Measurements from ENCODE around the gene FOLR2.
A peak's percentile ranks its signal among the peaks of the same experiment; 100 is the strongest.

FOLR2 gene

DNA sequence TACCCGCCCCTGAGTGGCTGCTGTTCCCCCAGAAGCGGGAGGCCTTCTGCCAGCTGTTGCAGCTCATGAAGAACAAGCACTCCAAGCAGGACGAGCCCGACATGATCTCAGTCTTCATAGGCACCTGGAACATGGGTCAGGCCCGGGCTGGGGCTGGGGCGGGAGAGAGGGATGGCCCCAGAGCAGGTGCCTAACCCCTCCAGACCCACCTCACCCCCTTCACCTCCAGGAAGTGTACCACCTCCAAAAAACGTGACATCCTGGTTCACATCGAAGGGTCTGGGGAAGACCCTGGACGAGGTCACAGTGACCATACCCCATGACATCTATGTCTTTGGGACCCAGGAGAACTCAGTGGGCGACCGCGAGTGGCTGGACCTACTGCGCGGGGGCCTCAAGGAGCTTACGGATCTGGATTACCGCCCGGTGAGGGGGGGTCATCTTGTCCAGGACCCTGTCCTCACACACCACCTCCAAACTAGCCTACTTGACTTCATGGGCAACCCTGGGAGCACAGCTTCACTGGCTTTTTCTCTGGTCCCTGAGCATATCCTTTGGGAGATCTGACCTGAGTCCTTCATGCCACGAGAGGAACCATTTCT is 14.3 kb downstream of the FOLR2 start:
- DNase-seq, result no peak

DNA sequence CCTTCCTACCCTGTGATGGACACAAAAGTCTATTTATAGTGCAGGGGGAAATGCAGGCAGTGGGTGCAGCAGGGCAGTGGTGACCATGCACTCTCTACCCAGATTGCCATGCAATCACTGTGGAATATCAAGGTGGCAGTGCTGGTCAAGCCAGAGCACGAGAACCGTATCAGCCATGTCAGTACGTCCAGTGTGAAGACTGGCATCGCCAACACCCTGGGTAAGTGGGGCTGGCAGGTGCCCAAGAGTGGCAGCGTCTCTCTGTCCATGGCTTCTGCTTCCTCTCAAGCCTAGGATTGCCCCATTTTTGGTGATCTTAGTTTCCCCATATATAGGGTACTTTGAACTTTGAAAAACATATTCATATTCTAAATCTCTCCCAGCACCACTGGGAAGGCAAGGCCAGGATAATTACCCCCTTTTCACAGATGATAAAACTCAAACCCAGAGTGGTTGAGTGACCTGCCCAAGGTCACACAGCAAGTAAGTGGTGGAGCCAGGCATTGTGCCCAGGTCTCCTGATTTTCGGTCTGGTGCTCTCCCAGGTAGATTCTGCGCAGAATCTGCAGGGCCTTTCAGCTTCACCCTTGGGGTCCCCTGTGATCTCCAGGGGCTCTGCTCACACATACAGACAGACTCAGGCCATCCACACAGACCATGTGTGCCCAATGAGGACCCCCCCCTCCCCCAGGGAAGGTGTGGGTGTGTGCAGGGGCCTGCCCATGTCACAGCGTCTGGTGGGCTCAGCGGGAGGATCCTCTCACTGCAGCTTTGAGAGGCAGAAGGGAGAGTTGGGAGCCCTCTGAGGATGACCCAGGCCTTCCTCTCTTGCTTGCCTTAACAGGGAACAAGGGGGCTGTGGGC is 15.0 kb downstream of the FOLR2 start:
- no peak for DNase-seq

DNA sequence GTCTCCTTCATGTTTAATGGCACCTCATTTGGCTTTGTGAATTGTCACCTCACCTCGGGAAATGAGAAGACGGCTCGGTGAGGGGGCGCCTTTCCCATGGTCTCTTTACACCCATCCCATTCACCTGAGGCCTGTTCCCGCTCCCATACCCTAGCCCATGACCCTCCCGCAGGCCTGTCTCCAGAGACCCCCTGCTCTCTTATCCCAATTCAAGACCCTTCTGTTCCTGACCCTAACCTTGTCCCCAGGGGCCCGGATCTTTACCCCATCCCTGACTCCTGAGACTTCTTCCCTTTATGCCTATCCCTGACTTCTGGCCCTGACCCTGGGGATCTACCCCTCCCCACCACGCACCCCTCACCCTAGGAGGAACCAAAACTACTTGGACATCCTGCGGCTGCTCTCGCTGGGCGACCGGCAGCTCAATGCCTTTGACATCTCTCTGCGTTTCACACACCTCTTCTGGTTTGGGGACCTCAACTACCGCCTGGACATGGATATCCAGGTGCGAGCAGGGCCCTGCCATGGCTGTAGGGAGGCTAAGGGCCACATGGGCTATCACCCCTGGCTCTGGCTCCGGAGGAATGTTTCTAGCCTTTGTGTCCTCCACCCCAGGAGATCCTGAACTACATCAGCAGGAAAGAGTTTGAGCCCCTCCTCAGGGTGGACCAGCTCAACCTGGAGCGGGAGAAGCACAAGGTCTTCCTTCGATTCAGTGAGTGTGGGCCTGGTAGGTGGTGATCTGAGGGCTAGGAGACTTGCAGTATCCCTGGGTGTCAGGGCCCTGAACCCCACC is 15.9 kb downstream of the FOLR2 start:
- DNase-seq, result no peak

DNA sequence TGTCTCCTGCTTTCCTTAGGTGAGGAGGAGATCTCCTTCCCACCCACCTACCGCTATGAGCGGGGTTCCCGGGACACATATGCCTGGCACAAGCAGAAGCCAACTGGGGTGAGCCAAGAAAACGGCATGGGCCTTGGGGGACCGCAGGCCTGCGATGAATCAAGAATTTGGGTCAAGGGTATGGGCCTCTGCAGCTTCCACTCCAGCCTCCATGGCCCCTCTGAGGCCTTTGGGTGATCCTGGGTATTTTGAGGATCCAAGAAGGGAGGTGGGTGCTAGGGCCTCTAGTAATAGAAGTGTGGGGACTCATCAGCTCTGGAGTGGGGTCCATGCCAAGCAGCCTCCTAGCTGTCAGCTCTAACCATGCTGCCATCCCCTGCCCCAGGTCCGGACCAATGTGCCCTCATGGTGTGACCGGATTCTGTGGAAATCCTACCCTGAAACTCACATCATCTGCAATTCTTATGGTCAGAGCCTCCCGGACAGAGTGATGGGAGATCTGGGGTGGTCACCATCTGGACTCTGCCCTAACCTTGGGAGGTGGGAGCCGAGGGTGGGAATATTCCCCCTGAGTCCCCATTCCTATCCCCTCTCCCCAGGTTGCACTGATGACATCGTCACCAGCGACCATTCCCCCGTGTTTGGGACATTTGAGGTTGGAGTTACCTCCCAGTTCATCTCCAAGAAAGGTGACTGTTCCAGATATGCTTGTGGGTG is 16.6 kb downstream of the FOLR2 start:
- no peak for DNase-seq

DNA sequence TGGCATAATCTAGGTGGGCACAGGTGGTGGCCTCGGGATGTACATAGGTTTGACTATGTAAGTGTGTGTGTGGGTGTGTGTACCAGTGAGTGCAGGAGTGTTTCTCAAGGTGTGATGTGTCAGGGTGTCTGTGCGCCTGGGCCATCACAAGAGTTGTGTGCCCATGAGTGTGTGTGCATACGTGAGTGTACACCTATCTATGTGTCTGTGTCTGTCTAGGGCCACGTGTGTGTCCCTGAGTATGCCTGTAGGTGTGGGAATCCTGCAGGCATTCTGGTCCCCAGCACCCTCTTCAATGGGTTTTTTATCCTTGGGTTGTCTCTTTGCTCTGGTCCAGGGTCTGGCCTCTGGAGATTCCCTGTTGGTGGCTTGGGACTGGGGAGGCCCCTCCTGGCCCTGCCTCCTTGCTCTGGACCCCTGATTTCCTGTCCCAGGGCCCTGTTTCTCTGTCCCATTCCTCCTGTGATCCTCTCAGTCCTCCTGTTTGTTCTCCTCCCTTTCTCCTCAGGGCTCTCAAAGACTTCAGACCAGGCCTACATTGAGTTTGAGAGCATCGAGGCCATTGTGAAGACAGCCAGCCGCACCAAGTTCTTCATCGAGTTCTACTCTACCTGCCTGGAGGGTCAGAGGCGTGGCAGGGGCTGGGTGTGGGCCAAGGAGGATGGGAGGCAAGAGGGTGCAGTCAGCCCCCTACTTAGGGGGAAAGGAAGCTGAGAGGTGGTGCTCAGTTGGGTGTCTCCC is 17.3 kb downstream of the FOLR2 start:
- DNase-seq, result no peak

DNA sequence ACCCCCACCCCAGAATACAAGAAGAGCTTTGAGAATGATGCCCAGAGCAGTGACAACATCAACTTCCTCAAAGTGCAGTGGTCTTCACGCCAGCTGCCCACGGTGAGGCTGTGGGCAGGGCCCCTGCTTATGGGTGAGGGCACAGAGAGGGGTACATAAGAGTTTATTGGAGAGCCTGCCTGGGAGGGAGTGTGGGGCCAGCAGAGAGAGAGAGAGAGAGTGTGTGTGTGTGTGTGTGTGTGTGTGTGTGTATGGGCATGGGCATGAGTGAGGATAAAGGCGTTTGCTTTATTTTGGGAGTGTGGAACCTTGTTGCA is 17.9 kb downstream of the FOLR2 start:
- DNase-seq, result no peak

DNA sequence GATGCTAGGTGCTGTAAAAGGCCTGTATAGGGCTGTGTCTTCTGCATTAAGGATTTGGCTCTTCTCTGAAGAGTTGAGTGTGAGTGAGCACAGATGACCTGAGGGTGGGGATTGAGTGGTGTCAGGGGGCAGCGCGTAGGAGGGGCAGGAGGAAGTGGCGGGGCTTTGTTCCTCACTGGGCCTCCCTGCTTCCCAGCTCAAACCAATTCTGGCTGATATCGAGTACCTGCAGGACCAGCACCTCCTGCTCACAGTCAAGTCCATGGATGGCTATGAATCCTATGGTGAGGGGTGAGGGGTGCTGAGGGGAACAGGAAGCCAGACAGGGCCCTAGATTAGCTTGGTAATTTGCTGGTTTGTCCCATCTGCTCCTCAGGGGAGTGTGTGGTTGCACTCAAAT is 18.3 kb downstream of the FOLR2 start:
- no peak for DNase-seq

DNA sequence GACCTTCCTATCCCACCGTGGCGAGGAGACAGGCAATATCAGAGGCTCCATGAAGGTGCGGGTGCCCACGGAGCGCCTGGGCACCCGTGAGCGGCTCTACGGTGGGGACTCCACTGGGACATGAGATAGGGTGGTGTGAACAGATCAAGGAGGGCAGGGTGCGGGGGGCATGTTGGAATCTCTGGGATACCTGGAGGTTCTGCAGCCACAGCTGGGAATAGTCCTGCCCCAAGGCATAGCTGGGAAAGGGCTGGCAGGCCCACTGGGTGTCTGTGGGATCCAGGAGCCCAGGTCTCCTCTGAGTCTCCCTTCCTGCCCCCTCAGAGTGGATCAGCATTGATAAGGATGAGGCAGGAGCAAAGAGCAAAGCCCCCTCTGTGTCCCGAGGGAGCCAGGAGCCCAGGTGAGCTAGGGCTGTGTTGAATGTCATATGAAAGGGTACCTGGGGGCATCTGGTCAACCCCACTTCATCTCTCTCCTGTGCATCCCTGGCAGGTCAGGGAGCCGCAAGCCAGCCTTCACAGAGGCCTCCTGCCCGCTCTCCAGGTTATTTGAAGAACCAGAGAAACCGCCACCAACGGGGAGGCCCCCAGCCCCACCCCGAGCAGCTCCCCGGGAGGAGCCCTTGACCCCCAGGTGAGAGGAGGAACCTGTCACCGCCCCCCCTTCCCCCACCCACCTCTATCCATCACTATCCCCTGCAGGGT is 18.9 kb downstream of the FOLR2 start:
- no peak for DNase-seq

DNA sequence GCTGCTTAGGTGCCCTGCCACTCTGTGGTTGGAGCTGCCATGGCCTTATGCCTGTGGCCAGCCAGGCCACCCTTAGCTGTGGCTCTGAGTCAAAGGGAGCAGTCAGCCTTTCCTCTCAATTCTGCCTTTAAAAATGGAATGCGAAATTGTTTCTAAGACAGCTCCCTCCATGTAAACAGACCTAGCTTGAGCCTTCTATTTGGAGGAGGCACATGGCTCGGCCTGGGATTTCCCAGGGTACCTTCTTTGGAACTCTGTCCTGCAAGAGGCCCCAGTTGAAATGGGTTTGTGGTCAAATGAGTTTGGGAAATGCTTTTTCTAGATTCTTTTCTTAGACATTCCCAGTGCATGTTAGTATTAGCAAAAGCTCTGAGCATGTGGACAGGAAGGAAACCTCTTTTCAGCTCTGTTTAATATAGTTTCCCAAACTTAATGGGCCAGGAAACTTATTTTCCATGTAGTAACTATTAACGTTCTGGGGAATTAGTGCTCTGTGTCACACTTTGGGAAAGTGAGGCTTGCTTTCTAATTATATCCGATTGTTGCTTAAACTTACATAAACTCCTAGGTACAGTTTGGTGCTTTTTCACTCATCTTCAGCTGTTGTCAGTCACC is 19.6 kb downstream of the FOLR2 start:
- no peak for DNase-seq

DNA sequence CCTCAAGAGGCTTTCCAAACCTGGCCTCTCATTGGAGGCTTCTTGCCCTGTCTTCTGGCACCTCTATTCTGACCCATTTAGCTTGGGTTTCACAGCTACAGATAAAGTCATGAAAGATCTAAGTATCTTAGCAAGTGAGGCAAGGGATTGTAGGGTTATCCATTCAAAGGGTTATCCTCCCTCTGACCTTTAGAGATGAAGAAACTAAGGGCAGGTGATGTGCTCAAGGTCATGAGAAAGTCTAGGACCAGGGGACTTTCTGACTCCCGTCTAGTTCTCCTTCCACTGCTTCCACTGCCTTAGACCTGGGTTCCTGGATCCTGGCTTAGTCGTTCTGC is 20.1 kb downstream of the FOLR2 start:
- DNase-seq, result no peak

DNA sequence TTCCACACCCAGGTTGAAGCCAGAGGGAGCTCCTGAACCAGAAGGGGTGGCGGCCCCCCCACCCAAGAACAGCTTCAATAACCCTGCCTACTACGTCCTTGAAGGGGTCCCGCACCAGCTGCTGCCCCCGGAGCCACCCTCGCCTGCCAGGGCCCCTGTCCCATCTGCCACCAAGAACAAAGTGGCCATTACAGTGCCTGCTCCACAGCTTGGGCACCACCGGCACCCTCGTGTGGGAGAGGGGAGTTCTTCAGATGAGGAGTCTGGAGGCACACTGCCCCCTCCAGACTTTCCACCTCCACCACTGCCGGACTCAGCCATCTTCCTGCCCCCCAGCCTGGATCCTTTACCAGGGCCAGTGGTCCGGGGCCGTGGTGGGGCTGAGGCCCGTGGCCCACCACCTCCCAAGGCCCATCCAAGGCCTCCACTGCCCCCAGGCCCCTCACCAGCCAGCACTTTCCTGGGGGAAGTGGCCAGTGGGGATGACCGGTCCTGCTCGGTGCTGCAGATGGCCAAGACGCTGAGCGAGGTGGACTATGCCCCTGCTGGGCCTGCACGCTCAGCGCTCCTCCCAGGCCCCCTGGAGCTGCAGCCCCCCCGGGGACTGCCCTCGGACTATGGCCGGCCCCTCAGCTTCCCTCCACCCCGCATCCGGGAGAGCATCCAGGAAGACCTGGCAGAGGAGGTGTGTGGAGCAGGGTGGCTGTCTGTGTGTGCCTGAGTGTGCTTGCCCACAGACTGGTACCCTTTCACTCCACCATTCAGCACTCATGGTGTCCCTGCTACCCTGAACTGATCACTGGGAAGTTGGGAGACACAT is 20.7 kb downstream of the FOLR2 start:
- DNase-seq, result no peak

DNA sequence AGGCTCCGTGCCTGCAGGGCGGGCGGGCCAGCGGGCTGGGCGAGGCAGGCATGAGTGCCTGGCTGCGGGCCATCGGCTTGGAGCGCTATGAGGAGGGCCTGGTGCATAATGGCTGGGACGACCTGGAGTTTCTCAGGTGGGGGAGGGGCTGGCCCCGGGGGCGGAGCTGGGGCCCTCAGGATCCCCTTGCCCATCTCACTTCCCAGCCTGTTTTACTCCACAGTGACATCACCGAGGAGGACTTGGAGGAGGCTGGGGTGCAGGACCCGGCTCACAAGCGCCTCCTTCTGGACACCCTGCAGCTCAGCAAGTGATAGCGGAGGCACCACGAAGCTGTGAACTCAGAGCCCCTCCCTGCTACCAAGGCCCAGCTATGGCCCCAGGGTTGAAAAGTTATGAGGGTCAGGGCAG is 21.5 kb downstream of the FOLR2 start:
- DNase-seq, result peak; percentile 66

DNA sequence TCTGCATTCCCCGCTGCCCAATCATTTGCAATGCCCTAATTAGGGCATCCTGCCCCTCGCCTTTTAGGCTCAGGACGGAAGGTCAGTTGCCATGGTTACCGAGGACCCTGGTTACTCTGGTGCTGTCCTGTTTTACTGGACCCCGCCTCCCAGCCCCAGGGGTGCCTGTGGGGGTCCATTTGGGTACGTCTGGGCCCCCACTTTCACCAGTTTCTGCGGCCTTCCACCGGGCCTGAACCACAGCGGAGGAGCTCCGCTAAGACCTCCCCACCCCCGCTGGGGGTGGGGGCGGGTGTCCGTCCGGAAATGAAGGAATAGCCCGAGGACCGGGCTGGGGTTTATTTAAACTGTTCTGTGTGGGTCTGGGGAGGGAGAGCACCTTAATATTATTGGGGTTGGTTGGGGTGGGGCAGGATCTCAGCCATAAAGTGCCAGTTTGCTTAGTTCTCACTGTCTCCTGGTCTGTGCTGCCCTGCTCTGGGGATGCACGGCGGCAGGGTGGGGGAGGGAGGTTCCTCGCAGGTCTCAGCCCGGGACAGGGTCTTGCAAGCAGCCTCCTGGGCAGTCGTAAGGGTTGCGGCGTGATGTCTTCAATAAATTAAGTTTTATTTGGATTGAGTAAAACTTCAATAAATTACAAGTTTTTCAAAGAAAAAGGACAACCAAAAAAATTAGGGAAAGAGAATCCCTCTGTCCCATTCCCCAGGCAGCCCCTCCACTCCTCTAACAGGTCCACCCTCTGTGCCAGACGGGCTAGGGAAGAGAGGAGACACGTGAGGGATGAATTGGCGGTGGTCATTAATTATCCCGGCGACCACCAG is 22.1 kb downstream of the FOLR2 start:
- no peak for DNase-seq

DNA sequence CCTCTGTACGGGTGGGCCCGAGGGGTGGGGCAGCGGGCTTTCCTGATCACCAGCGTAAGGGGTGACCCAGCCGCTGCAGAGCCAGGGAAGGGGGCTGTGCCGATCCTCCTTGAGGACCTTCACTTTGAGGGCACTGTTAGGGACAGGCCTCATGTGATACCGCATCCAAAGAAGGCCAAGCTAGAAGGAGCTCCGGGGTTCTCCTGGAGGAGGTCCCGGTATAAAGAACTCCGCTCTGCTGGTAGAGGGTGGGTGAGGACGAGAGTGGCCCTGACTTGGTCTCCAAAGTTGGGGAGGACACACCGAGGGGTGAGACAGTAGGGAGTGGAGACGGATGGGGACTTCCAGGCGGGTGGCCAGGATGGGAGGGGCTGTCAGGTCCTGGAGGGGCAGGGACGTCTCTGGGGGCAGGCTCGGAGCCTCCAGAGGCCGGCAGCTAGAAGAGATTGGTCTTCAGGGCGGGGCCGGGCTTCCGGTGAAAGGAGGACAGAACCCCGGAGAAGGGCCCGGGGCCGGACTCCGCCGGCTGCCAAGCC is 22.8 kb downstream of the FOLR2 start:
- DNase-seq, result peak; percentile 52

DNA sequence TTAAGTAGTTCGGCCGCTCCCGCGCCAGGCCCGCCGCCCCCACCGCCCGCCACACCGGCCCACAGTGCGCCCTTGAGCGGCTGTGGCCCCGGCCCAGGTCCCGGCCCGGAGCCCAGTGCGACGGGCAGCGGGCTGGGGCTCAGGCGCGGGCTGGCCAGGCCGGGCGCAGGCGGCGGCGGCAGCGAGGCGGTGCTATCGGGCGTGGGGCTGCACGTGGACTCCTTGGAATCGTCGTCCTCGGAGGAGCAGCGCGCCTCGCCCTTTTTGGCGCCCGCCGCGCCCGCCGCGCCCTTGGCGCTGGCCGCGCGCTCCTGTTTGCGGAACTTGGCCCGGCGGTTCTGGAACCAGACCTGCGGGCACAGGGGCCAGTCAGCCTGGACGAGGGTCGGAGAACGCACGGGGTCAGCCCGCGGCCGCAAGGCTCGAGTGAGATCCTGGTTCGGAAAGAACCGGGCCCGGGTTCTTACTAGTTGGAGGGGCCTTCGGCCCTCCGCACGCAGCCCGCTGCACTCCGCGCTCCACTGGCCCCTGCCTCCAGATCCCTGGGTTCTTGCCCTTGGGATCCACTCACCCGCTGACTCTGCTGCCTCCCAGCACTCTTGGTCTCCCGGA is 23.4 kb downstream of the FOLR2 start:
- DNase-seq, result peak; percentile 35

DNA sequence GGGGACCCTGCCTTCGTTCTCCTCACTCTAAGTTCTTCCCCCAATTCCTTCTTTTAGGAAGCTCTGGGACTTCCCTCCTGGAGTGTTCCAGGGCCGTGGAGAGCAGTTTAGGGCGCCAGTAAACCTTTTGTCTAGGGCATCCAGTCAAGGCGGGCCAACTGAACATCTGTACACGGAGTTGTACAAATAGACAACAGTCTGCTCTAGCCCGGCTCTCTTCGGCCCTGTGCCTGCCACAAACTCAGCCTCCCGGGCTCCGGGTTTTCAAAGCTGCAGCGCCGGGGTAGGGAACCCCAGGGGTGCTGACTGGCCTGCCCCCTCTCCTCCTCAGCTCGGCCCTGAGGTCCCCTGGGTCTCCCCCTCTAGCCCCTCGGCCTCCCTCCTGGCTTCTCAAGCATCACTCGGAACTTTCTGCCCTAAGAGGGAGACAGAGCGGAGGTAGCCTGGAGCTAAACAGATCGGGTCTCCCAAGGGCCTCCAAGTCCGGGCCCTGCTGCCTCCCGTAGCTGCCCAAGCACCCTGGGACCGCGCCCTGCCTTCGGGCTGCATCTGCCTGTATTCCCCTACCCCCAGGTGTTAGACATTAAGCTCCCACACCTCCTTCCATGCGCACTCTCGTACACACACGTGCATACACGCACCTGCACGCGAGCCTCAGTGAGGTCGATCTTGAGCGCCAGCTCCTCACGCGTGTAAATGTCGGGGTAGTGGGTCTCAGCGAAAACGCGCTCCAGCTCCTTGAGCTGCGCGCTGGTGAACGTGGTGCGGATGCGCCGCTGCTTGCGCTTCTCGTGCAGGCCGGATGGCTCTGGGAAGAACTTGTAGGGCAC is 24.1 kb downstream of the FOLR2 start:
- DNase-seq, result no peak

DNA sequence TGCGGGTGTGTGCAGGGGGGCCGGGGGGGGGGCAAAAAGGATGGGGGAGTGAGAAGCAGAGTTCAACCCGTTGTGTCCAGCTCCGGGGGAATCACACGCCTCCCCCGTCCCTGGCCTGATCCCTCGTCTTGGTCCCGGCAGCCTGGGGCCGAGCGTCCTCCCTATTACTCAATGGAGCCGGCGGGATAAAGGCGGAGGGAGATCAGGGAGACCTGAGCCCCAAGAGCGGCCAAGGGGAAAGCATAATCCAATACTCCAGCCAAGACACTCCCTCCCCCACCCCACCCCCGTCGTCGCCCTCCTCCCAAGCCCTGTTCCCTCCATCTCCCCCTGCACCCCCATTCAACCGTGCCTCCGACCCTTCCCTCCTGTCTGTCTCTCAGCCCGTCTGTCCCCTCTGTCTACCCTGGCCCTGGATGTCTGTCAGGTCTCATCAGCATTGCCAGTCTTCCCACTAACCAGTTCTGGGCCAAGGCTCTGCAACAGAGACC is 24.7 kb downstream of the FOLR2 start:
- DNase-seq, result no peak

DNA sequence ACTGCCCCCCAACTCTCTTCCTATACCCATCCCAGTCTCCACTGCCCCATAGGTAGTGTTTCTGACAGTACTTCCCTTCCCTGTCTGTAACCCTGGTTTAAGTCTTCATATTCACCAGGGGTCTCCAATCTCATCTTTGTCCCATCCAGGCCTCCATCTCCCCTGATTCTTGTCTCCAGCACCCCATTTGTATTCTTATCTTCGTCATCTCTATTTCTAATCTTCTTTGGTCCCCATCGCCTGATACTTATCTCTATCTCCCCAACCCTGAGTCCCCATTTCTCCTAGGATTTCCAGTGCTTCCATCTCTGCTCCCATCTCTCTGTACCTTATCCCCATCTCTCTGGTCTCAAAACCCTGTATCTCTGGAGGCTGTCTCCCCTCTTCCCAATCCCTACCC is 25.5 kb downstream of the FOLR2 start:
- DNase-seq, result no peak

Measured in fibroblast of skin of abdomen (primary cell).